ENCODE data around the gene UHRF2.

UHRF2 gene

GRCh38 chr9:6489099-6489498 is 76.1 kb downstream of the UHRF2 start:
- H3K4me1 ChIP-seq (ENCODE audit: insufficient read depth, low read length, poor library complexity, severe bottlenecking), result no peaks in the 10 kb centered on the region
- H3K9me3 ChIP-seq (ENCODE audit: insufficient read depth, low read depth, low read length), result no peaks in the 10 kb centered on the region
- no peaks in the 10 kb centered on the region for H3K9me2 ChIP-seq (replicated peaks; ENCODE audit: low read depth, low read length)
- H3K4me2 ChIP-seq (ENCODE audit: low read depth, low read length, poor library complexity, severe bottlenecking), result no peak overlapping the region
- H2AFZ ChIP-seq (ENCODE audit: low read length), result no peak overlapping the region
- H3K27me3 ChIP-seq (ENCODE audit: insufficient read depth, low read length, poor library complexity, severe bottlenecking), result no peaks in the 10 kb centered on the region
- H3F3A ChIP-seq (ENCODE audit: low read depth), result no peaks in the 10 kb centered on the region
- peaks cover 60% of the 10 kb centered on the region for H3K36me3 ChIP-seq (ENCODE audit: insufficient read depth, low read length)
- peaks cover 5% of the 10 kb centered on the region; the same call in 1 of the 2 replicates for H3K79me2 ChIP-seq (ENCODE audit: insufficient read depth, low read length)
- TF ChIP-seq EZH2phosphoT487 (IDR thresholded peaks at IDR 0.05; ENCODE audit: borderline replicate concordance) (no peak), CTCF (conservative IDR thresholded peaks at IDR 0.05; ENCODE audit: low read length) (no peak)
- no peak overlapping the region for H3K9ac ChIP-seq (ENCODE audit: low read depth, low read length, poor library complexity, severe bottlenecking)
- H4K20me1 ChIP-seq (ENCODE audit: insufficient read depth, low read length, poor library complexity, severe bottlenecking), result no peaks in the 10 kb centered on the region
- no peak overlapping the region for H3K4me3 ChIP-seq (ENCODE audit: low read length, poor library complexity, severe bottlenecking)

GRCh38 chr9:6490863-6491262 is 77.9 kb downstream of the UHRF2 start:
- H3K27me3 ChIP-seq (ENCODE audit: insufficient read depth, low read length, poor library complexity, severe bottlenecking), result no peaks in the 10 kb centered on the region
- no peaks in the 10 kb centered on the region for H3K4me1 ChIP-seq (ENCODE audit: insufficient read depth, low read length, poor library complexity, severe bottlenecking)
- no peaks in the 10 kb centered on the region for H4K20me1 ChIP-seq (ENCODE audit: insufficient read depth, low read length, poor library complexity, severe bottlenecking)
- peaks cover 63% of the 10 kb centered on the region for H3K36me3 ChIP-seq (ENCODE audit: insufficient read depth, low read length)
- H3K9me2 ChIP-seq (replicated peaks; ENCODE audit: low read depth, low read length), result no peaks in the 10 kb centered on the region
- H3K4me2 ChIP-seq (ENCODE audit: low read depth, low read length, poor library complexity, severe bottlenecking), result no peak overlapping the region
- H3F3A ChIP-seq (ENCODE audit: low read depth), result no peaks in the 10 kb centered on the region
- H3K4me3 ChIP-seq (ENCODE audit: low read length, poor library complexity, severe bottlenecking), result no peak overlapping the region
- peaks cover 5% of the 10 kb centered on the region; the same call in 1 of the 2 replicates for H3K79me2 ChIP-seq (ENCODE audit: insufficient read depth, low read length)
- no peaks in the 10 kb centered on the region for H3K9me3 ChIP-seq (ENCODE audit: insufficient read depth, low read depth, low read length)
- H2AFZ ChIP-seq (ENCODE audit: low read length), result no peak overlapping the region
- TF ChIP-seq EZH2phosphoT487 (IDR thresholded peaks at IDR 0.05; ENCODE audit: borderline replicate concordance) (no peak), CTCF (conservative IDR thresholded peaks at IDR 0.05; ENCODE audit: low read length) (no peak)
- no peak overlapping the region for H3K9ac ChIP-seq (ENCODE audit: low read depth, low read length, poor library complexity, severe bottlenecking)

- Histone ChIP-seq H3K9me3 (ENCODE audit: insufficient read depth, low read depth, low read length) (no peaks in the 10 kb centered on the region), H3K9ac (ENCODE audit: low read depth, low read length, poor library complexity, severe bottlenecking) (no peak overlapping the region), H3K36me3 (ENCODE audit: insufficient read depth, low read length) (peaks cover 64% of the 10 kb centered on the region), H3K79me2 (ENCODE audit: insufficient read depth, low read length) (no peaks in the 10 kb centered on the region; the same call in 1 of the 2 replicates), H3K4me2 (ENCODE audit: low read depth, low read length, poor library complexity, severe bottlenecking) (no peak overlapping the region), H3K9me2 (replicated peaks; ENCODE audit: low read depth, low read length) (no peaks in the 10 kb centered on the region), H3K4me1 (ENCODE audit: insufficient read depth, low read length, poor library complexity, severe bottlenecking) (no peaks in the 10 kb centered on the region), H3K4me3 (ENCODE audit: low read length, poor library complexity, severe bottlenecking) (no peak overlapping the region), H4K20me1 (ENCODE audit: insufficient read depth, low read length, poor library complexity, severe bottlenecking) (no peaks in the 10 kb centered on the region), H2AFZ (ENCODE audit: low read length) (no peak overlapping the region), H3K27me3 (ENCODE audit: insufficient read depth, low read length, poor library complexity, severe bottlenecking) (no peaks in the 10 kb centered on the region), H3F3A (ENCODE audit: low read depth) (no peaks in the 10 kb centered on the region)
- TF ChIP-seq CTCF (conservative IDR thresholded peaks at IDR 0.05; ENCODE audit: low read length) (no peak; the same call in 1 of the 2 replicates), EZH2phosphoT487 (IDR thresholded peaks at IDR 0.05; ENCODE audit: borderline replicate concordance) (no peak)
These were observed 82.5 kb downstream of the UHRF2 start for GRCh38 chr9:6495466-6495865.
